ENCODE measurements around the gene FCER1A. TPM values are rescaled to one million over a fixed set of nuclear protein-coding genes. Genes with fewer than 3 reads are reported as not detected.

Gene FCER1A
- total and polyA plus RNA-seq, 2 donors (not counting 1 experiment from before 2014, with no cell fraction given): not detected

- Histone ChIP-seq H2AFZ (ENCODE audit: low read length) (no peak overlapping the region), H3K36me3 (ENCODE audit: control insufficient read depth, insufficient read depth, low read length) (no peaks in the 10 kb centered on the region), H3K4me1 (ENCODE audit: control insufficient read depth, extremely low read depth, insufficient read depth, low read length) (no peaks in the 10 kb centered on the region), H3K4me2 (ENCODE audit: extremely low read depth, insufficient read depth, low read length) (no peak overlapping the region), H3K79me2 (ENCODE audit: control insufficient read depth, insufficient read depth, low read length) (no peaks in the 10 kb centered on the region), H3K27me3 (ENCODE audit: control insufficient read depth, insufficient read depth, low read length) (no peaks in the 10 kb centered on the region), H3K9me3 (ENCODE audit: control insufficient read depth, insufficient read depth, low read depth, low read length) (no peaks in the 10 kb centered on the region), H4K20me1 (ENCODE audit: control insufficient read depth, extremely low read depth, insufficient read depth, low read length) (no peaks in the 10 kb centered on the region), H3K9ac (ENCODE audit: insufficient read depth, low read length) (no peak overlapping the region), H3K4me3 (replicated peaks in 1 of 4; ENCODE audit: control extremely low read depth in 1 of 4, insufficient read depth in 1 of 4, low read depth in 3 of 4, low read length in 4 of 4) (no peak overlapping the region), H3K27ac (ENCODE audit: insufficient read depth, low read length) (no peak overlapping the region)
- no peak for DNase-seq (ENCODE audit: low read depth in 2 of 2)
- TF ChIP-seq EZH2 (IDR thresholded peaks at IDR 0.05; ENCODE audit: low read length, missing control alignments): no peak
- no peak for TF ChIP-seq CTCF (conservative IDR thresholded peaks at IDR 0.05 in 1 of 2, IDR thresholded peaks at IDR 0.05 in 1 of 2; ENCODE audit: low read depth in 1 of 2, low read length in 2 of 2)
These were observed 16.8 kb downstream of the FCER1A start for GRCh38 chr1:159318784-159319551.

- TF ChIP-seq EZH2 (IDR thresholded peaks at IDR 0.05; ENCODE audit: low read length, missing control alignments) (no peak), CTCF (conservative IDR thresholded peaks at IDR 0.05 in 1 of 2, IDR thresholded peaks at IDR 0.05 in 1 of 2; ENCODE audit: low read depth in 1 of 2, low read length in 2 of 2) (no peak)
- H3K9ac ChIP-seq (ENCODE audit: insufficient read depth, low read length): no peak overlapping the region
These were observed 32.7 kb downstream of the FCER1A start for GRCh38 chr1:159334797-159335196.

GRCh38 chr1:159338018-159338417, 35.9 kb downstream of the FCER1A start:
- TF ChIP-seq CTCF (conservative IDR thresholded peaks at IDR 0.05 in 1 of 2, IDR thresholded peaks at IDR 0.05 in 1 of 2; ENCODE audit: low read depth in 1 of 2, low read length in 2 of 2) (no peak), EZH2 (IDR thresholded peaks at IDR 0.05; ENCODE audit: low read length, missing control alignments) (no peak)
- Histone ChIP-seq H3K9ac (ENCODE audit: insufficient read depth, low read length) (no peak overlapping the region), H3K27me3 (ENCODE audit: control insufficient read depth, insufficient read depth, low read length) (no peaks in the 10 kb centered on the region), H3K79me2 (ENCODE audit: control insufficient read depth, insufficient read depth, low read length) (no peaks in the 10 kb centered on the region), H3K4me1 (ENCODE audit: control insufficient read depth, extremely low read depth, insufficient read depth, low read length) (no peaks in the 10 kb centered on the region), H3K4me3 (replicated peaks in 1 of 4; ENCODE audit: control extremely low read depth in 1 of 4, insufficient read depth in 1 of 4, low read depth in 3 of 4, low read length in 4 of 4) (no peak overlapping the region), H3K27ac (ENCODE audit: insufficient read depth, low read length) (no peak overlapping the region), H3K4me2 (ENCODE audit: extremely low read depth, insufficient read depth, low read length) (no peak overlapping the region), H2AFZ (ENCODE audit: low read length) (no peak overlapping the region), H3K9me3 (ENCODE audit: control insufficient read depth, insufficient read depth, low read depth, low read length) (no peaks in the 10 kb centered on the region), H3K36me3 (ENCODE audit: control insufficient read depth, insufficient read depth, low read length) (no peaks in the 10 kb centered on the region), H4K20me1 (ENCODE audit: control insufficient read depth, extremely low read depth, insufficient read depth, low read length) (no peaks in the 10 kb centered on the region)
- DNase-seq (ENCODE audit: low read depth in 2 of 2): no peak

More at GRCh38 chr1:159334797-159335196, 32.7 kb downstream of the FCER1A start:
- Histone ChIP-seq H4K20me1 (ENCODE audit: control insufficient read depth, extremely low read depth, insufficient read depth, low read length) (no peaks in the 10 kb centered on the region), H3K36me3 (ENCODE audit: control insufficient read depth, insufficient read depth, low read length) (no peaks in the 10 kb centered on the region), H3K4me1 (ENCODE audit: control insufficient read depth, extremely low read depth, insufficient read depth, low read length) (no peaks in the 10 kb centered on the region), H2AFZ (ENCODE audit: low read length) (no peak overlapping the region), H3K27ac (ENCODE audit: insufficient read depth, low read length) (no peak overlapping the region), H3K79me2 (ENCODE audit: control insufficient read depth, insufficient read depth, low read length) (no peaks in the 10 kb centered on the region), H3K4me2 (ENCODE audit: extremely low read depth, insufficient read depth, low read length) (no peak overlapping the region), H3K9me3 (ENCODE audit: control insufficient read depth, insufficient read depth, low read depth, low read length) (no peaks in the 10 kb centered on the region), H3K4me3 (replicated peaks in 1 of 4; ENCODE audit: control extremely low read depth in 1 of 4, insufficient read depth in 1 of 4, low read depth in 3 of 4, low read length in 4 of 4) (no peak overlapping the region), H3K27me3 (ENCODE audit: control insufficient read depth, insufficient read depth, low read length) (no peaks in the 10 kb centered on the region)
- no peak for DNase-seq (ENCODE audit: low read depth in 2 of 2)

All from fibroblast of lung (primary cell).